HG03460 (cell line): Measurements from ENCODE around the gene TRHDE.

ENCODE experiments used
- ATAC-seq: cut with Tn5 transposase; IDR thresholded peaks from one replicate; pipeline ENCODE4 v1.9.1; 2021; ENCODE audit not compliant: unreplicated experiment

Gene TRHDE

DNA sequence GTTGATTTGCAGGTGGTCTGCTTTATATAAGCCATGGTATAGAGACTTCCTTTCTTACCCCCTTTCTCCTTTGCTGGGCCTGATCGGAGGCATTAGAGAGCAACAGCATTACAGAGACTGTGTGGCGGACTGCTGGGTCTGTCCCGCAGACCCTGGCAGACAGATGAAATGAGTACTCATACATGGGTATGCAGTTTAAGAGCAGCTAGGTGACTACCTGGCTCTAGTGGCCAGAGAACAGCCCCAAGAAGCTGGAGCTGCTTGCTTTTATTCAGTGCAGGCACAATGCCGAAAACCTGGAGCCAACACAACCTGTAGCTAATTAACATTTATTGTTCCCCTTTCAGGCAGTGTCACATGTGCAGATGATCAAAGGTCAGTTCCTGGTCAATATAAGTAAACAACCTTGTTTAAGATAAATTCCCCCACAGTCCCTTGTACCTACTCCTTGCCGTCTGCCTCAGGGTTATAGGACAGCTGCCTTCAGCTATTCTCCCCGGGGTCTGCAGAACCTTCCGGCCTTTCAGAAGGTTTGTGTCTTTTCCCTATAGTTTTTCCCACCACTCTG is 160.0 kb downstream of the TRHDE start:
- ATAC-seq, result no peak

GRCh38 chr12:72433298-72433697 is 161.1 kb downstream of the TRHDE start:
- no peak for ATAC-seq

DNA sequence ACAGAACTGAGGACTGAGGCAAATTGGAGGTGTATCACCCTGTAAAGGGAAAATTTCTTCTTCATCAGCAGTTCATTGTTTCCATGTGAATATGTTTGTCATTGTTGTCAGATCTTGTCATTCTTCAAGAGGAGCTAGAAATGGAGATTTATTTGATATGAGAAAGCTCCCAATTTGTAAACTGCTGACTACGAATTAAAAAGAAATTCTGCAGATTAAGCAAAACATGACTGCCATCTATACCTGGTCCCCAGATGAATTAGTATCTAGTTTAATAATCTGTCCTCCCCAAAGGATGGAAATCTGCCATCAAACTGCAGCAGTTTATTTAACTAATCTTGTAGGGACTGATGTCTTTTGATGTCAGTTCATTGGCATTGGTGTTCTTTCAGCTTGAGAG is 162.8 kb downstream of the TRHDE start:
- no peak for ATAC-seq

GRCh38 chr12:72442217-72442616 is 170.0 kb downstream of the TRHDE start:
- no peak for ATAC-seq

GRCh38 chr12:72444125-72444524 is 172.0 kb downstream of the TRHDE start:
- no peak for ATAC-seq

DNA sequence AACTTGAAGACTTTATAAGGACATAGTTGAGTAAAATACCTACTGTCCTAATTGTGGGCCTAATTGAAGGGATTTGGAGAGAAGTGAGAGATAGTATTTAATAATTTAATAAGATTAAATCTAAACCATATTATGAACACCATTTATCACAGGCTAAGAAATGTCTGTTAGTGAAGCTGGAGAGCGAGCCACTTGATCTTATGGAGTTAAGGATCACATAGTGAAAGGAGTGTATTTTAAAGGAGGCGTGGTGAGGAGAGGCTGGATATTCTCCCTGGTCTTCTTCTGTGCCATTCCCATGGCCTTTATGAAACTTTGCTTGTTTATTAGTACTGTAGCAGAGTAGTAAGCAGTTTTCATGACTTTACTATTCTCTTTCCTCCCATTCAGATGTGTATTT is 172.4 kb downstream of the TRHDE start:
- no peak for ATAC-seq

- ATAC-seq, result no peak
Observed at GRCh38 chr12:72448089-72448488, 175.9 kb downstream of the TRHDE start.

DNA sequence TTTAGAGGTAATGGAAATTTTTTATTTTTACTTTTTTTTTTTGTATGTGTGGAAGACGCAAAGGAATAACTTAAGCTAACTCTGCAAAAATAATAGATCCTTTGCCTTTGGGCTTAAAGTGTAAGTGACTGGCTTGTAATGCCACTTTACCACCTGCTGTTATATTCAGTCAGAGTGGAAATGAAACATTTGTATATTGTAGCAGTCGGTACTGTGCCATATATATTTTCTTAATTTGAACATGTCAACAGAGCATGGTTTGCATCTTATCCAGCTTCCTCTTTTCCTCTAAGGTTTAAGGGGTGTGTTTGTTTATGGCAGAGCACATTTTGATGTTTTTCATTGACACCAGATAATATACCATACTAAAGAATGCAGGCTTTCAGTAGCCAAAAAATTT is 176.6 kb downstream of the TRHDE start:
- ATAC-seq, result no peak

GRCh38 chr12:72453066-72453465 is 180.9 kb downstream of the TRHDE start:
- ATAC-seq, result no peak

- ATAC-seq, result no peak
Observed at GRCh38 chr12:72453550-72453949, 181.4 kb downstream of the TRHDE start.

GRCh38 chr12:72464471-72464870 is 192.3 kb downstream of the TRHDE start:
- ATAC-seq, result no peak

- no peak for ATAC-seq
Observed at GRCh38 chr12:72465155-72465554, 193.0 kb downstream of the TRHDE start.

DNA sequence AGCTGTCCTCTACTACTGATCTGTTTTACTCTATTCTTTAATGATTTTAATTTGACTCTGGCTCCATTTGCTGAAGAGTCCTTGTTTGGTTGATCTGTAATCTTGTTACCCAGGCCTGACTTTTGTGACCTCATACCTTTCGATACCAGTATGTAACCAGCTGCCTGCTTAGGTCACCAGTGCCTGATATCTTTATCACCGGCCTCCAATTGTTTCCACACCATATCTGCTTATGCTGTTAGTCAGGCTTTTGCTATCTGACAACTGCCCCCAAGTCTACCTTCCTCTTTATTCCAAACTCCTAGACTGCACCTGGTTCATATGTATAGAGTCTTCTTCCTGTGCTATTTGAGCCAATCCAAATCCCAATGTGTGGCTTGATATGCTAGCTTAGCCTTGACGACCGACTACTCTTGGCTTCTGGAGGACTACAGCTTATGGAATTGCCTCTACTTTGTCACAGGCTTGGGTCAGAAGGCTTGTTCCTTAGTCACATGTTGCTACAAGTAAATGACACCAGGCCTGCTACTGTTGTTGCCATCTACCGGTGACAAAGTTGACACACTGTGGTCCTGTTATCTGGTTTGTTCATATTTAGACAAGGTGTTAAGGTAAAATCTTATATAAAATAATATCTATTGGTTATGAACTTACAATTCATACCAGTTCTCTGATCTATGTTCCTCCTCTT is 193.9 kb downstream of the TRHDE start:
- no peak for ATAC-seq

DNA sequence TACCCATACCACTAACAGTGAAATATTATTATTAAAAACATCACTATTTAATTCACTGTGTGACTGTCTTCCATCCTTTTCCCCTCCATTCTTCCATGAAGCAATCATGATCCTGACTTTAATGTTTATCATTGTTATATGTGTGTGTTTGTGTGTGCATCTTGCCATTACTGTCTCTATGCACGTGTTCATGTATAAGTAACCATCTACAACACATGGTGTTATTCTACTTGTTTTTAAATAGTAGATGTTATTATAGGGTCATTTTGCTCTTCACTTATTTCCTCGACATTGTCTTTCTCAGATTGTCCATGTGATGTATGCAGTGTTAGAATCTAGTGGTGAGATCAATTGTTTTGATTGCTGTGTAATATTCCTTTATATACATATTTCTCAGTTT is 195.8 kb downstream of the TRHDE start:
- ATAC-seq, result no peak

DNA sequence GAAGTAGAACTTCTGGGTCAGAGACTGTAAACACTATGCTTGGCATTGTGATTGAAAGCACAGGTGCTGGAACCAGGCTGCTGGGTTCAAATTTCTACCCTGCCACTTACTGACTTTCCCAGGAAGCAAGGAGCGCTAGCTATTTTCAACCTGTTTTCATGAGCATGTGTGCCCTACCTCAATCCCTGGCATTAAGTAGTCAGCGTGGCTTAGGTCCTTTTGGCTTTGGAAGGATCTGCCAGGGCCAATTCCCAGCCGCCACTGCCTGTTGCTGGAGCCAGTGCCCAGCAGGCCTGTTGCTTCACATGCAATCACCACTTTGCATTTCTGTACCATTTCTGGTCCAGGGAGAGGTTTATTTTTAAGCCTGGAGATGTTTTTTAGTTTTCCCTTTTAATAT is 196.3 kb downstream of the TRHDE start:
- no peak for ATAC-seq

- no peak for ATAC-seq
Observed at GRCh38 chr12:72471806-72472205, 199.6 kb downstream of the TRHDE start.

GRCh38 chr12:72472350-72472749 is 200.2 kb downstream of the TRHDE start:
- ATAC-seq, result no peak

DNA sequence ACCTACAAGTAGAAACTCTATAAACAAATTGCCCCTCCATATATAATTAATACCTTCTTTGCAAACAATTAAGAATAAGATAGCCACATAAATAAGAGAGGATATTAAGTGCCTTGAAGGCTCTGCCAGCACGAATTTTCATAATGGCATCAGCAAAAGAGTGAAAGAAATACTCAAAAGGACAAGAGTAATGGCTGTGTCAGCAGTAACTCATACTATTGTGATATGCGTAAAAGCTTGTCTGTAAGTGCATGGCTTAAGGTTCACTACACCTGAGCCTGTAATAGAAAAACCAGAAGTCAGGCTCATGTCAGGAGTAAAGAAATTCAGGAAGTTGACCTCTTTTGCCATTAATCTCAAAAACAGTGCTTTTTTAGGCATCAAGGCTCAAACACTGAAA is 204.1 kb downstream of the TRHDE start:
- no peak for ATAC-seq

- no peak for ATAC-seq
Observed at GRCh38 chr12:72485017-72485701, 213.0 kb downstream of the TRHDE start.

- ATAC-seq, result no peak
Observed at GRCh38 chr12:72491426-72491825, 219.3 kb downstream of the TRHDE start.

GRCh38 chr12:72493407-72493806 is 221.2 kb downstream of the TRHDE start:
- ATAC-seq, result no peak

- no peak for ATAC-seq
Observed at GRCh38 chr12:72498354-72498753, 226.2 kb downstream of the TRHDE start.
